CD8-positive, alpha-beta memory T cell (primary cell): ENCODE measurements around the gene FAM131A. TPM values are rescaled to one million over a fixed set of nuclear protein-coding genes. Genes with fewer than 3 reads are reported as not detected.

Experiments
- CTCF ChIA-PET: fragments of 350-600 bp; sonication (Branson Sonifier 250); formaldehyde crosslinking; loops from one replicate; lab custom pipeline; 2021; ENCODE audit warnings: antibody characterized with exemption; lab: Charles Lee
- POLR2A ChIA-PET: fragments of 350-600 bp; sonication (Branson Sonifier 250); formaldehyde crosslinking; loops from one replicate; lab custom pipeline; 2021; ENCODE audit warnings: antibody characterized with exemption; lab: Charles Lee
- DNase-seq, 5 donors: peaks; one replicate each; pipeline versions ENCODE4 v3.0.0 to v3.0.0-alpha.2; 2020 to 2022; ENCODE audit warnings: mixed read lengths in 1 of 5
- H3K27ac ChIP-seq: one replicate; pipeline ENCODE4 v1.7.0; 2013; ENCODE audit warnings: low read depth, mild to moderate bottlenecking, low read length, moderate library complexity
- H3K27me3 ChIP-seq: 2 replicates; pipeline ENCODE4 v1.7.0; 2013; ENCODE audit warnings: low read length, mild to moderate bottlenecking; ENCODE audit not compliant: insufficient read depth, poor library complexity, severe bottlenecking
- H3K36me3 ChIP-seq: 2 replicates; pipeline ENCODE4 v1.7.0; 2013; ENCODE audit warnings: mild to moderate bottlenecking, low read length, moderate library complexity; ENCODE audit not compliant: insufficient read depth
- H3K4me1 ChIP-seq: 2 replicates; pipeline ENCODE4 v1.7.0; 2013; ENCODE audit warnings: mild to moderate bottlenecking, low read length, moderate library complexity; ENCODE audit not compliant: insufficient read depth
- H3K4me3 ChIP-seq: 2 replicates; pipeline ENCODE4 v1.7.0; 2013; ENCODE audit warnings: mild to moderate bottlenecking, low read length
- H3K9me3 ChIP-seq: 2 replicates; pipeline ENCODE4 v1.7.0; 2013; ENCODE audit warnings: mild to moderate bottlenecking, low read length
- H3K27ac Mint-ChIP-seq, 8 donors: one replicate each; pipeline ENCODE4 v1.8.0; 2020 to 2021; ENCODE audit warnings: mixed read lengths in 8 of 8, mild to moderate bottlenecking in 6 of 8, inconsistent platforms in 3 of 8, moderate library complexity in 3 of 8
- H3K27me3 Mint-ChIP-seq, 2 donors: one replicate each; pipeline ENCODE4 v1.8.0; 2020 to 2021; ENCODE audit warnings: mixed read lengths in 2 of 2, mild to moderate bottlenecking in 1 of 2, moderate library complexity in 1 of 2
- H3K36me3 Mint-ChIP-seq, 3 donors: one replicate each; pipeline ENCODE4 v1.8.0; 2020 to 2021; ENCODE audit warnings: mixed read lengths in 3 of 3, inconsistent platforms in 1 of 3, mild to moderate bottlenecking in 1 of 3
- H3K4me1 Mint-ChIP-seq, 3 donors: one replicate each; pipeline ENCODE4 v1.8.0; 2020 to 2021; ENCODE audit warnings: mixed read lengths in 3 of 3, inconsistent platforms in 1 of 3, mild to moderate bottlenecking in 1 of 3
- H3K4me3 Mint-ChIP-seq, 7 donors: one replicate each; pipeline ENCODE4 v1.8.0; 2020 to 2021; ENCODE audit warnings: mixed read lengths in 7 of 7, mild to moderate bottlenecking in 6 of 7, moderate library complexity in 4 of 7, inconsistent platforms in 2 of 7
- H3K9me3 Mint-ChIP-seq, 5 donors: one replicate each; pipeline ENCODE4 v1.8.0; 2020 to 2022; ENCODE audit warnings: mixed read lengths in 5 of 5, mild to moderate bottlenecking in 3 of 5, moderate library complexity in 2 of 5, inconsistent platforms in 1 of 5
- polyA plus RNA-seq: library from polyadenylated mRNA; unstranded; fragments of 300-500 nt; fragmentation: Illumina TruSeq; gene quantifications from one replicate; pipeline ENCODE4 v1.2.3, GENCODE V29; 2021
- total RNA-seq, 2 experiments: library from RNA; stranded (reverse); gene quantifications; one replicate each; pipeline ENCODE4 v1.2.3, GENCODE V29; 2021

Gene FAM131A
- total and polyA plus RNA-seq, 3 experiments from 2014 or later, result 2.2 to 2.4 (median 2.2) TPM

- peaks cover 19% of the 10 kb centered on the region for H3K4me1 ChIP-seq
- no peaks in the 10 kb centered on the region for H3K9me3 ChIP-seq
- no peak for DNase-seq
- POLR2A ChIA-PET, result no interaction called here
- peak overlapping the region; percentile 4 to 97 (median 82) for H3K27ac Mint-ChIP-seq
- H3K27ac ChIP-seq, result no peak overlapping the region
- H3K4me1 Mint-ChIP-seq, result peaks cover 23 to 34% (median 27%) of the 10 kb centered on the region in 3 donors
- peaks cover 44% of the 10 kb centered on the region for H3K36me3 ChIP-seq
- H3K27me3 Mint-ChIP-seq, result peaks cover 0 to 4% of the 10 kb centered on the region in 2 donors
- H3K9me3 Mint-ChIP-seq, result no peaks in the 10 kb centered on the region
- peaks cover 0 to 77% (median 23%) of the 10 kb centered on the region in 3 donors for H3K36me3 Mint-ChIP-seq
- CTCF ChIA-PET, result no interaction called here
- H3K4me3 ChIP-seq, result no peak overlapping the region
- H3K27me3 ChIP-seq, result no peaks in the 10 kb centered on the region
- H3K4me3 Mint-ChIP-seq, result peak overlapping the region in 1 of 7 donors; percentile 27
These were observed 4.9 kb upstream of the FAM131A start for GRCh38 chr3:184332370-184333090.

GRCh38 chr3:184333190-184333589 is 4.2 kb upstream of the FAM131A start:
- peak overlapping the region; percentile 4 to 98 (median 93) for H3K27ac Mint-ChIP-seq
- H3K36me3 ChIP-seq, result peaks cover 40% of the 10 kb centered on the region
- peak overlapping the region in 1 of 7 donors; percentile 27 for H3K4me3 Mint-ChIP-seq
- CTCF ChIA-PET, result no interaction called here
- H3K27me3 ChIP-seq, result no peaks in the 10 kb centered on the region
- H3K4me1 Mint-ChIP-seq, result peaks cover 28 to 40% (median 31%) of the 10 kb centered on the region in 3 donors
- H3K9me3 Mint-ChIP-seq, result no peaks in the 10 kb centered on the region
- H3K4me1 ChIP-seq, result peaks cover 19% of the 10 kb centered on the region
- peaks cover 0 to 5% of the 10 kb centered on the region in 2 donors for H3K27me3 Mint-ChIP-seq
- H3K9me3 ChIP-seq, result no peaks in the 10 kb centered on the region
- DNase-seq, result no peak
- POLR2A ChIA-PET, result no interaction called here
- no peak overlapping the region for H3K4me3 ChIP-seq
- H3K36me3 Mint-ChIP-seq, result peaks cover 0 to 70% (median 24%) of the 10 kb centered on the region in 3 donors
- H3K27ac ChIP-seq, result no peak overlapping the region

- Histone ChIP-seq H3K9me3 (no peaks in the 10 kb centered on the region), H3K36me3 (peaks cover 35% of the 10 kb centered on the region), H3K4me3 (no peak overlapping the region), H3K27me3 (no peaks in the 10 kb centered on the region), H3K27ac (no peak overlapping the region), H3K4me1 (peaks cover 19% of the 10 kb centered on the region)
- peak overlapping the region in 4 of 7 donors; percentile 16 to 42 (median 30) for H3K4me3 Mint-ChIP-seq
- peaks cover 28 to 43% (median 31%) of the 10 kb centered on the region in 3 donors for H3K4me1 Mint-ChIP-seq
- H3K9me3 Mint-ChIP-seq, result no peaks in the 10 kb centered on the region
- ChIA-PET POLR2A (interaction anchor here (0.6 kb wide), 1 partner anchor 436 kb away, joined by 3 read pairs; no protein-coding TSS in a partner anchor), CTCF (no interaction called here)
- peaks cover 0 to 65% (median 21%) of the 10 kb centered on the region in 3 donors for H3K36me3 Mint-ChIP-seq
- H3K27me3 Mint-ChIP-seq, result peaks cover 0 to 5% of the 10 kb centered on the region in 2 donors
- H3K27ac Mint-ChIP-seq, result peak overlapping the region; percentile 43 to 98 (median 95)
- no peak for DNase-seq
These were observed 3.7 kb upstream of the FAM131A start for GRCh38 chr3:184333700-184334099.

- Mint-ChIP-seq H3K4me1 (peaks cover 30 to 47% (median 31%) of the 10 kb centered on the region in 3 donors), H3K4me3 (peak overlapping the region; percentile 27 to 87 (median 54)), H3K27ac (peak overlapping the region; percentile 68 to 99 (median 96)), H3K27me3 (peaks cover 0 to 5% of the 10 kb centered on the region in 2 donors), H3K36me3 (peaks cover 0 to 56% (median 13%) of the 10 kb centered on the region in 3 donors), H3K9me3 (no peaks in the 10 kb centered on the region)
- H3K27ac ChIP-seq, result peak overlapping the region; percentile 89
- ChIA-PET POLR2A (no interaction called here), CTCF (interaction anchor here (0.9 kb wide), 1 partner anchor 19 kb away, joined by 3 read pairs; no protein-coding TSS in a partner anchor)
- no peaks in the 10 kb centered on the region for H3K9me3 ChIP-seq
- H3K27me3 ChIP-seq, result no peaks in the 10 kb centered on the region
- peak; percentile 29 to 77 (median 30) for DNase-seq
- H3K36me3 ChIP-seq, result peaks cover 29% of the 10 kb centered on the region
- H3K4me3 ChIP-seq, result no peak overlapping the region
- peaks cover 19% of the 10 kb centered on the region for H3K4me1 ChIP-seq
These were observed 2.8 kb upstream of the FAM131A start for GRCh38 chr3:184334470-184335158.

GRCh38 chr3:184335291-184335660 is 2.1 kb upstream of the FAM131A start:
- ChIA-PET CTCF (interaction anchor here (0.7 to 0.9 kb wide), 2 partner anchors 18 to 27 kb away, joined by 3 read pairs; partner anchors contain the start of genes CLCN2 and POLR2H), POLR2A (no interaction called here)
- Histone ChIP-seq H3K27me3 (no peaks in the 10 kb centered on the region), H3K4me3 (peak overlapping the region; percentile 63), H3K9me3 (no peaks in the 10 kb centered on the region), H3K36me3 (peaks cover 29% of the 10 kb centered on the region), H3K4me1 (peaks cover 19% of the 10 kb centered on the region), H3K27ac (peak overlapping the region; percentile 89)
- DNase-seq, result no peak
- H3K27me3 Mint-ChIP-seq, result peaks cover 0 to 5% of the 10 kb centered on the region in 2 donors
- peaks cover 30 to 47% (median 31%) of the 10 kb centered on the region in 3 donors for H3K4me1 Mint-ChIP-seq
- H3K9me3 Mint-ChIP-seq, result no peaks in the 10 kb centered on the region
- peaks cover 0 to 51% (median 12%) of the 10 kb centered on the region in 3 donors for H3K36me3 Mint-ChIP-seq
- peak overlapping the region; percentile 68 to 99 (median 98) for H3K27ac Mint-ChIP-seq
- H3K4me3 Mint-ChIP-seq, result peak overlapping the region; percentile 84 to 89 (median 87)

- ChIA-PET POLR2A (no interaction called here), CTCF (interaction anchor here (0.7 to 0.9 kb wide), 2 partner anchors 18 to 26 kb away, joined by 3 read pairs; partner anchors contain the start of genes CLCN2 and POLR2H)
These were observed 1.5 kb upstream of the FAM131A start for GRCh38 chr3:184335661-184336546.

More at GRCh38 chr3:184335661-184336546, 1.5 kb upstream of the FAM131A start:
- Histone ChIP-seq H3K36me3 (peaks cover 27% of the 10 kb centered on the region), H3K4me3 (peak overlapping the region; percentile 63), H3K27ac (peak overlapping the region; percentile 89), H3K4me1 (peaks cover 19% of the 10 kb centered on the region), H3K9me3 (no peaks in the 10 kb centered on the region), H3K27me3 (no peaks in the 10 kb centered on the region)
- Mint-ChIP-seq H3K27ac (peak overlapping the region; percentile 68 to 99 (median 98)), H3K36me3 (peaks cover 0 to 47% (median 15%) of the 10 kb centered on the region in 3 donors), H3K4me1 (peaks cover 30 to 47% (median 31%) of the 10 kb centered on the region in 3 donors), H3K27me3 (peaks cover 0 to 5% of the 10 kb centered on the region in 2 donors), H3K9me3 (no peaks in the 10 kb centered on the region), H3K4me3 (peak overlapping the region; percentile 86 to 89 (median 88))
- DNase-seq, result peak; percentile 83 to 88 (median 86)
